Measurements from ENCODE around the gene DCAF11.

Gene DCAF11

GRCh38 chr14:24069411-24069735, 45.2 kb upstream of the DCAF11 start:
- H3K4me3 ChIP-seq (ENCODE audit: low read depth, low read length): no peak overlapping the region
- TF ChIP-seq, protein P1, sequence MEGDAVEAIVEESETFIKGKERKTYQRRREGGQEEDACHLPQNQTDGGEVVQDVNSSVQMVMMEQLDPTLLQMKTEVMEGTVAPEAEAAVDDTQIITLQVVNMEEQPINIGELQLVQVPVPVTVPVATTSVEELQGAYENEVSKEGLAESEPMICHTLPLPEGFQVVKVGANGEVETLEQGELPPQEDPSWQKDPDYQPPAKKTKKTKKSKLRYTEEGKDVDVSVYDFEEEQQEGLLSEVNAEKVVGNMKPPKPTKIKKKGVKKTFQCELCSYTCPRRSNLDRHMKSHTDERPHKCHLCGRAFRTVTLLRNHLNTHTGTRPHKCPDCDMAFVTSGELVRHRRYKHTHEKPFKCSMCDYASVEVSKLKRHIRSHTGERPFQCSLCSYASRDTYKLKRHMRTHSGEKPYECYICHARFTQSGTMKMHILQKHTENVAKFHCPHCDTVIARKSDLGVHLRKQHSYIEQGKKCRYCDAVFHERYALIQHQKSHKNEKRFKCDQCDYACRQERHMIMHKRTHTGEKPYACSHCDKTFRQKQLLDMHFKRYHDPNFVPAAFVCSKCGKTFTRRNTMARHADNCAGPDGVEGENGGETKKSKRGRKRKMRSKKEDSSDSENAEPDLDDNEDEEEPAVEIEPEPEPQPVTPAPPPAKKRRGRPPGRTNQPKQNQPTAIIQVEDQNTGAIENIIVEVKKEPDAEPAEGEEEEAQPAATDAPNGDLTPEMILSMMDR (IDR thresholded peaks at IDR 0.05; ENCODE audit: insufficient read depth, low read depth, low read length, missing control alignments): no peak
- DNase-seq (ENCODE audit: low read depth): no peak

GRCh38 chr14:24070285-24071143, 44.1 kb upstream of the DCAF11 start:
- TF ChIP-seq, protein P1 (IDR thresholded peaks at IDR 0.05; ENCODE audit: insufficient read depth, low read depth, low read length, missing control alignments): no peak
- DNase-seq (ENCODE audit: low read depth): no peak
- no peak overlapping the region for H3K4me3 ChIP-seq (ENCODE audit: low read depth, low read length)

GRCh38 chr14:24071144-24071697, 43.4 kb upstream of the DCAF11 start, which contains the start of gene CPNE6:
TSS of gene CPNE6 (plus strand) at chr14:24071562. CDS start at chr14:24072937, 1,375 bp downstream.
- DNase-seq (ENCODE audit: low read depth): no peak

DNA sequence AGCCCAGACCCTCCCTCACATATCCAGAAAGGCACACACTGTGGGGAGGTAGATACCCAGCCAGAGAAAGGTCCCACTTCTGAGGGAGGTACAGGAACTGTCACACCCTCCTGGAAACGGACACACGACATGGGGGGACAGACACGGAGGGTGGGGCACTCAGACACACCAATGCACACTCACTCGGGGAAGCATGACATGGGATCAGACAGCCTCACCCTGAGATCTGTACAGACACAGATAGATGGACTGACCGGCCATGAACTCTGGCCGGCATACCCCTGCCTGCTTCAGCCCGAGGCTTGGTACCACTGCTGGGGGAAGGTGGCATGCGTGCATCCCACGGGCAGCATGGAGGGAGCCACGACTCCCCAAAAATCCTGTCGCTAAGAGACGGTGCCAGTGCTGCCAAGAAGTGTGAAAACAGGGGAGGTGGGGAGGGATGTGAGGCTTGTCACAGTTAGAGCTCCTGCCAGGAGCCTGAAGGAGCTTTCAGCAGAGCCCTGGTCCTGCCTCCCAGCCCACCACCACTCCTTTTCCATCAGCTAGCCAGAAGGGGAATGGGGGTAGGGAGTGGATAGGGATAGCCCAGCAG, 42.6 kb upstream of the DCAF11 start:
- TF ChIP-seq, protein P1 (IDR thresholded peaks at IDR 0.05; ENCODE audit: insufficient read depth, low read depth, low read length, missing control alignments): no peak
- H3K4me3 ChIP-seq (ENCODE audit: low read depth, low read length): no peak overlapping the region
- DNase-seq (ENCODE audit: low read depth): no peak

More at GRCh38 chr14:24071144-24071697, 43.4 kb upstream of the DCAF11 start, which contains the start of gene CPNE6:
- no peak within 1 kb of the TSS for H3K4me3 ChIP-seq (ENCODE audit: low read depth, low read length)
- TF ChIP-seq, protein P1 (IDR thresholded peaks at IDR 0.05; ENCODE audit: insufficient read depth, low read depth, low read length, missing control alignments): no peak

GRCh38 chr14:24072436-24072835, 42.1 kb upstream of the DCAF11 start:
- TF ChIP-seq, protein P1 (IDR thresholded peaks at IDR 0.05; ENCODE audit: insufficient read depth, low read depth, low read length, missing control alignments): no peak
- no peak overlapping the region for H3K4me3 ChIP-seq (ENCODE audit: low read depth, low read length)
- DNase-seq (ENCODE audit: low read depth): no peak

- TF ChIP-seq, protein P1 (IDR thresholded peaks at IDR 0.05; ENCODE audit: insufficient read depth, low read depth, low read length, missing control alignments): no peak
- H3K4me3 ChIP-seq (ENCODE audit: low read depth, low read length): no peak overlapping the region
- DNase-seq (ENCODE audit: low read depth): no peak
Observed at GRCh38 chr14:24072881-24073877, 41.4 kb upstream of the DCAF11 start.
